CD4-positive, alpha-beta T cell (primary cell): ENCODE measurements around the gene SUSD6. TPM values are rescaled to one million over a fixed set of nuclear protein-coding genes. Genes with fewer than 3 reads are reported as not detected.

Source experiments
- ATAC-seq: fragments of 200-7000 bp; cut with Tn5 transposase; one replicate; pipeline ENCODE4 v1.10.0; 2022; ENCODE audit warnings: mild to moderate bottlenecking; ENCODE audit not compliant: poor library complexity
- CTCF ChIA-PET: fragments of 350-600 bp; sonication (Branson Sonifier 250); formaldehyde crosslinking; loops from one replicate; lab custom pipeline; 2021; ENCODE audit warnings: antibody characterized with exemption, inconsistent platforms; lab: Charles Lee
- POLR2A ChIA-PET: fragments of 350-600 bp; sonication (Branson Sonifier 250); formaldehyde crosslinking; loops from one replicate; lab custom pipeline; 2021; ENCODE audit warnings: antibody characterized with exemption, inconsistent platforms; lab: Charles Lee
- DNase-seq, 14 experiments: peaks; one replicate each; pipeline ENCODE4 v3.0.0-alpha.2; 2013 to 2020; ENCODE audit warnings: mixed read lengths in 2 of 14
- H3K27ac ChIP-seq, 2 donors: one replicate each; pipeline versions ENCODE4 v1.5.1 to v1.7.0; 2013; ENCODE audit warnings: low read length in 2 of 2, low read depth in 1 of 2, mild to moderate bottlenecking in 1 of 2
- H3K27me3 ChIP-seq, 2 experiments: 1 replicate in 1 of 2; 2 replicates in 1 of 2; pipeline versions ENCODE4 v1.6.1 to v1.7.0; 2013; ENCODE audit warnings: low read length in 2 of 2, control low read depth in 1 of 2, mild to moderate bottlenecking in 1 of 2, moderate library complexity in 1 of 2; ENCODE audit not compliant: insufficient read depth in 2 of 2, control insufficient read depth in 1 of 2
- H3K36me3 ChIP-seq: one replicate; pipeline ENCODE4 v1.6.1; 2013; ENCODE audit warnings: low read length, control low read depth; ENCODE audit not compliant: insufficient read depth
- H3K4me1 ChIP-seq: one replicate; pipeline ENCODE4 v1.6.1; 2013; ENCODE audit warnings: low read length, control low read depth; ENCODE audit not compliant: insufficient read depth
- H3K4me3 ChIP-seq: one replicate; pipeline ENCODE4 v1.5.1; 2013; ENCODE audit warnings: mild to moderate bottlenecking, low read length, moderate library complexity
- H3K9me3 ChIP-seq, 2 experiments: 1 replicate in 1 of 2; 2 replicates in 1 of 2; pipeline versions ENCODE4 v1.6.1 to v1.7.0; 2013; ENCODE audit warnings: low read length in 2 of 2, mild to moderate bottlenecking in 2 of 2, control low read depth in 1 of 2, moderate library complexity in 1 of 2; ENCODE audit not compliant: control insufficient read depth in 1 of 2, insufficient read depth in 1 of 2
- H3K27ac Mint-ChIP-seq: one replicate; pipeline ENCODE4 v1.8.0; 2020; ENCODE audit warnings: mixed read lengths
- H3K27me3 Mint-ChIP-seq: one replicate; pipeline ENCODE4 v1.8.0; 2021; ENCODE audit warnings: mixed read lengths
- H3K36me3 Mint-ChIP-seq: one replicate; pipeline ENCODE4 v1.8.0; 2021; ENCODE audit warnings: low read depth, mixed read lengths
- H3K4me1 Mint-ChIP-seq: one replicate; pipeline ENCODE4 v1.8.0; 2021; ENCODE audit warnings: low read depth, mixed read lengths
- H3K4me3 Mint-ChIP-seq: one replicate; pipeline ENCODE4 v1.8.0; 2020; ENCODE audit warnings: mild to moderate bottlenecking, mixed read lengths
- H3K9me3 Mint-ChIP-seq: one replicate; pipeline ENCODE4 v1.8.0; 2020; ENCODE audit warnings: mixed read lengths
- intact Hi-C, 2 experiments: fragments of 100-400 bp; cut with DNase I in 1 of 2; cut with micrococcal nuclease in 1 of 2; formaldehyde crosslinking; loops; one replicate each; pipeline versions ENCODE4 v1.15.1 to v1.9.0; 2023 to 2025; cut with DNase I, micrococcal nuclease
- total RNA-seq, 174 experiments: library from RNA in 2 of 174; stranded (reverse) in 2 of 174; gene quantifications; one replicate each; pipeline ENCODE4 v1.2.3 and lab custom pipeline; 2021 to 2026
- TF ChIP-seq, protein P1 (sequence below): fragments of 200-600 bp; IDR thresholded peaks from one replicate; pipeline ENCODE4 v1.8.0; 2022; ENCODE audit warnings: antibody characterized with exemption, mild to moderate bottlenecking

Gene SUSD6
- total RNA-seq, 2 experiments from 2014 or later = 93.7 to 95.1 TPM

DNA sequence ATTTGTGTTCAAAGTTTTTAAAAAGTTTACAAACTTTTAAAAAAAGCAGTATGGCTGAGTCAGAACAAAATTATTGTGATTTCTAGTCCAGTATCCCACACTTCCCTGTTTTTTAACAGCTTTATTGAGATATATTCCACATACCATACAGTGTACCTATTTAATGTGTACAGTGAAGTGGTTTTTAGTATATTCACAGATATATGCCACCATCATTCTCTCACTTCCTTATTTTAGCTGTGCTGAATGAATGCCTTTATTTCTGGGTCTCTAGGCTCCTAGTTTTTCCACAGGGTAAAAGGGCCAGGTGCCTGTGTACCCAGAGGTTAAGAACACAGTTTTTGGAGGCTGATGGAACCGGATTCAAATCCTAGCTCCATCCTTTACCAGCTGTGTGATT, 96.7 kb downstream of the SUSD6 start:
- Histone ChIP-seq H3K4me3 (no peak overlapping the region), H3K4me1 (peaks cover 40% of the 10 kb centered on the region), H3K9me3 (no peaks in the 10 kb centered on the region), H3K27me3 (no peaks in the 10 kb centered on the region), H3K27ac (no peak overlapping the region), H3K36me3 (peaks cover 91% of the 10 kb centered on the region)
- no peak overlapping the region for H3K4me3 Mint-ChIP-seq
- H3K4me1 Mint-ChIP-seq = peaks cover 37% of the 10 kb centered on the region
- ATAC-seq = no peak
- ChIA-PET CTCF (interaction anchor here (1.3 to 2.8 kb wide), 2 partner anchors 19 to 123 kb away, joined by 4 to 12 read pairs; no protein-coding TSS in a partner anchor), POLR2A (interaction anchor here (1.0 kb wide), 1 partner anchor 58 kb away, joined by 3 read pairs; no protein-coding TSS in a partner anchor)
- H3K9me3 Mint-ChIP-seq = no peaks in the 10 kb centered on the region
- H3K27ac Mint-ChIP-seq = no peak overlapping the region
- H3K27me3 Mint-ChIP-seq = no peaks in the 10 kb centered on the region
- intact Hi-C loops = loop anchor here in 1 of 2 experiments (5.0 kb wide), 1 partner anchor 91 kb away; no protein-coding TSS in a partner anchor
- TF ChIP-seq, protein P1, sequence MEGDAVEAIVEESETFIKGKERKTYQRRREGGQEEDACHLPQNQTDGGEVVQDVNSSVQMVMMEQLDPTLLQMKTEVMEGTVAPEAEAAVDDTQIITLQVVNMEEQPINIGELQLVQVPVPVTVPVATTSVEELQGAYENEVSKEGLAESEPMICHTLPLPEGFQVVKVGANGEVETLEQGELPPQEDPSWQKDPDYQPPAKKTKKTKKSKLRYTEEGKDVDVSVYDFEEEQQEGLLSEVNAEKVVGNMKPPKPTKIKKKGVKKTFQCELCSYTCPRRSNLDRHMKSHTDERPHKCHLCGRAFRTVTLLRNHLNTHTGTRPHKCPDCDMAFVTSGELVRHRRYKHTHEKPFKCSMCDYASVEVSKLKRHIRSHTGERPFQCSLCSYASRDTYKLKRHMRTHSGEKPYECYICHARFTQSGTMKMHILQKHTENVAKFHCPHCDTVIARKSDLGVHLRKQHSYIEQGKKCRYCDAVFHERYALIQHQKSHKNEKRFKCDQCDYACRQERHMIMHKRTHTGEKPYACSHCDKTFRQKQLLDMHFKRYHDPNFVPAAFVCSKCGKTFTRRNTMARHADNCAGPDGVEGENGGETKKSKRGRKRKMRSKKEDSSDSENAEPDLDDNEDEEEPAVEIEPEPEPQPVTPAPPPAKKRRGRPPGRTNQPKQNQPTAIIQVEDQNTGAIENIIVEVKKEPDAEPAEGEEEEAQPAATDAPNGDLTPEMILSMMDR = no peak
- no peak for DNase-seq
- H3K36me3 Mint-ChIP-seq = peaks cover 97% of the 10 kb centered on the region

DNA sequence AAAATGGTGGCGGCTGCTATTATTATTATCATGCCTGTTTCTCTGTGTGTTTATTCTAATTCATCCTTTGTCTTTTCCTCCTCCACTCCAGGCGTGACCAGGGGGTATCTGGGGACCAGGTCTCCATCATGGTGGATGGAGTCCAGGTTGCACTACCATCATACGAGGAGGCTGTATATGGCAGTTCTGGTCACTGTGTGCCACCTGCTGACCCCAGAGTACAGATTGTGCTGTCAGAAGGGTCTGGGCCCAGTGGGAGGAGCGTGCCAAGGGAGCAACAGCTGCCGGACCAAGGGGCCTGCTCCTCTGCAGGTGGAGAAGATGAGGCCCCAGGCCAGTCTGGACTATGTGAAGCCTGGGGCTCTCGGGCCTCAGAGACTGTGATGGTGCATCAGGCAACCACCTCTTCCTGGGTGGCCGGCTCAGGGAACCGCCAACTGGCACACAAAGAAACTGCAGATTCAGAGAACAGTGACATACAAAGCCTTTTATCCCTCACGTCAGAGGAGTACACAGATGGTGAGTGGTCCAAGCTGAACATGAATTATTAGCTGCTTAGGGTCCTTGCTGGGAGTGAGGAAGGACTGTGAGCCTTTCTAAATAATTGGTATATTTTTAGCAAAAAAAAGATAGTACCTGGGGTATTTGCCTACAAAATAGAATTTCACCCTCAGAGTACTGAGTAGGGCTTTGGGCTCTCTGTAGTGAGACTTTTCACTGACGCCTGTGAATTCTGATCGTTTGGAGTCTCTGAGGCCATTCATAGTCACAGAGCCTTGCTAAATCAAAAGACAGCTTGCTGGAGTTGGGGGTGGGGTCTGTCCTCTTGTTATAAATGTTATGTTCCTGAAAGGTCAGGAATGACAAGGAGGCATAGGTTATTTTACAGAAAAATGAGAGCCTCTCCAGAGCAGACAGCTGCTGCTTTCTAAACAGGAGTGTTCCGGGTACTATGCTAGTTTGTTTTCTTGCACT, 97.5 kb downstream of the SUSD6 start:
- ChIA-PET CTCF (interaction anchor here (1.0 to 2.8 kb wide), 3 partner anchors 7 to 124 kb away, joined by 3 to 12 read pairs (median 4); no protein-coding TSS in a partner anchor), POLR2A (interaction anchor here (1.0 kb wide), 1 partner anchor 57 kb away, joined by 3 read pairs; no protein-coding TSS in a partner anchor)
- Histone ChIP-seq H3K4me3 (no peak overlapping the region), H3K27ac (no peak overlapping the region), H3K9me3 (no peaks in the 10 kb centered on the region), H3K27me3 (no peaks in the 10 kb centered on the region), H3K36me3 (peaks cover 85% of the 10 kb centered on the region), H3K4me1 (peaks cover 32% of the 10 kb centered on the region)
- Mint-ChIP-seq H3K27ac (peak overlapping the region; percentile 27), H3K36me3 (peaks cover 97% of the 10 kb centered on the region), H3K9me3 (no peaks in the 10 kb centered on the region), H3K4me3 (no peak overlapping the region), H3K27me3 (no peaks in the 10 kb centered on the region), H3K4me1 (peaks cover 33% of the 10 kb centered on the region)
- peak in 8 of 14 experiments; percentile 20 to 52 (median 27) for DNase-seq
- intact Hi-C loops = loop anchor here in 1 of 2 experiments (5.0 kb wide), 1 partner anchor 92 kb away; no protein-coding TSS in a partner anchor
- TF ChIP-seq, protein P1 = peak; percentile 23
- peak; percentile 72 for ATAC-seq

DNA sequence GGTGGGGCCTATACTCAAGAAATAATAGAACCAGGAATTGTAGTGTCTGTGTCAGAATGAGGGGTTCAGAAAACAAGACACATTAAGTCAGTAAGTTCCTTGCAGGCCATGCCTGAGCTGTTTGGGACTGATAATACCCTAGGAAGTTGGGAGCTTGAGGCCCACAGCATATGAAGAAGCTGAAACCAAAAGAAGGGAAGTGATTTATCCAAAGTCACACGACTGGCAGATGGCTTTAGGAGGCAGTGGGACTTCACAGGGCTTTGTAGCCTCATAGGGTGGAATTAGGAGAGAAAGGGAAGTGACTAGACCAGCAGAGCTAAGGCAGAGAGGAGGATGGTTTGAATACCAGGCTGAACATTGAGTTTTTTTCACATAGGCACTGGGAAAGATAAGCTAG, 99.0 kb downstream of the SUSD6 start:
- Histone ChIP-seq H3K4me3 (no peak overlapping the region), H3K4me1 (peaks cover 26% of the 10 kb centered on the region), H3K36me3 (peaks cover 73% of the 10 kb centered on the region), H3K27ac (no peak overlapping the region), H3K27me3 (no peaks in the 10 kb centered on the region), H3K9me3 (no peaks in the 10 kb centered on the region)
- H3K4me3 Mint-ChIP-seq = no peak overlapping the region
- TF ChIP-seq, protein P1 = no peak
- POLR2A ChIA-PET = interaction anchor here (1.0 kb wide), 1 partner anchor 99 kb away, joined by 3 read pairs; the partner anchor contains the start of gene SUSD6
- H3K4me1 Mint-ChIP-seq = peaks cover 27% of the 10 kb centered on the region
- no peaks in the 10 kb centered on the region for H3K9me3 Mint-ChIP-seq
- ATAC-seq (no peak), DNase-seq (peak in 2 of 14 experiments; percentile 50 to 55)
- peaks cover 85% of the 10 kb centered on the region for H3K36me3 Mint-ChIP-seq
- intact Hi-C loops = no loop called here
- no peaks in the 10 kb centered on the region for H3K27me3 Mint-ChIP-seq
- CTCF ChIA-PET = interaction anchor here (0.5 to 1.1 kb wide), 4 partner anchors 9 to 130 kb away, joined by 3 to 5 read pairs (median 3); no protein-coding TSS in a partner anchor
- peak overlapping the region; percentile 12 for H3K27ac Mint-ChIP-seq
